Kidney epithelial cell (primary cell): ENCODE data around the gene SGIP1. TPM values are rescaled to one million over a fixed set of nuclear protein-coding genes. Genes with fewer than 3 reads are reported as not detected.

Source experiments
- DNase-seq: peaks from one replicate; pipeline ENCODE4 v3.0.0-alpha.2; 2010; ENCODE audit warnings: low read depth
- H3K27me3 ChIP-seq: 2 replicates; pipeline ENCODE4 v1.6.0; 2011; ENCODE audit warnings: low read length; ENCODE audit not compliant: control insufficient read depth, insufficient read depth
- H3K36me3 ChIP-seq: 2 replicates; pipeline ENCODE4 v1.5.1; 2011; ENCODE audit warnings: low read length; ENCODE audit not compliant: control insufficient read depth, insufficient read depth
- H3K4me3 ChIP-seq: 2 replicates; pipeline ENCODE4 v1.5.1; 2011; ENCODE audit warnings: low read depth, mild to moderate bottlenecking, control low read depth, low read length
- total RNA-seq: library from RNA; depleted of rRNA; stranded (reverse); fragments of >200 nt; gene quantifications from 2 replicates; pipeline ENCODE4 v1.2.3, GENCODE V29; 2015
- TF ChIP-seq, protein P1 (sequence below): IDR thresholded peaks from 2 replicates; pipeline ENCODE4 v1.5.1; 2011; ENCODE audit warnings: mild to moderate bottlenecking, moderate library complexity, low read length, control low read depth, inconsistent platforms; ENCODE audit not compliant: insufficient read depth, poor library complexity, severe bottlenecking

The SGIP1 gene
- total RNA-seq, 1 donor from 2014 or later = 6.9 TPM

DNA sequence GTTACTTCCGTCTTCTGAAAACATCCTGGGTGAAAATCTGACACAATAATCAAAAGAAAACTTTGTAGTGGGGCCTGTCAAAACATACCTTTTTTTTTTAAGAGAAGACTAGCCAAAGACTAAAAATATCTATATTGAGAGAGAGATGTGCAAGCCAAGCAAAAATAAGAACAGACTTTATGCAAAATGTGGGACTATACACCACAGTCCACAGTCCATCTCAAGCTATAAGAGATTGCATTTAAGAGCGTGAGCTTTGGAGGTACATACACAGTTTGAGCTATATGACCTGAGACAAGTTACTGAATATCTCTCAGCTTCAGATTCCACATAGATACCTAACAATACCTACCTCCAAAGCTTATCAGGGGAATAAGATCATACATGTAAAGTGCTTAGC lies 153.4 kb downstream of the SGIP1 start:
- no peaks in the 10 kb centered on the region for H3K27me3 ChIP-seq
- TF ChIP-seq, protein P1, sequence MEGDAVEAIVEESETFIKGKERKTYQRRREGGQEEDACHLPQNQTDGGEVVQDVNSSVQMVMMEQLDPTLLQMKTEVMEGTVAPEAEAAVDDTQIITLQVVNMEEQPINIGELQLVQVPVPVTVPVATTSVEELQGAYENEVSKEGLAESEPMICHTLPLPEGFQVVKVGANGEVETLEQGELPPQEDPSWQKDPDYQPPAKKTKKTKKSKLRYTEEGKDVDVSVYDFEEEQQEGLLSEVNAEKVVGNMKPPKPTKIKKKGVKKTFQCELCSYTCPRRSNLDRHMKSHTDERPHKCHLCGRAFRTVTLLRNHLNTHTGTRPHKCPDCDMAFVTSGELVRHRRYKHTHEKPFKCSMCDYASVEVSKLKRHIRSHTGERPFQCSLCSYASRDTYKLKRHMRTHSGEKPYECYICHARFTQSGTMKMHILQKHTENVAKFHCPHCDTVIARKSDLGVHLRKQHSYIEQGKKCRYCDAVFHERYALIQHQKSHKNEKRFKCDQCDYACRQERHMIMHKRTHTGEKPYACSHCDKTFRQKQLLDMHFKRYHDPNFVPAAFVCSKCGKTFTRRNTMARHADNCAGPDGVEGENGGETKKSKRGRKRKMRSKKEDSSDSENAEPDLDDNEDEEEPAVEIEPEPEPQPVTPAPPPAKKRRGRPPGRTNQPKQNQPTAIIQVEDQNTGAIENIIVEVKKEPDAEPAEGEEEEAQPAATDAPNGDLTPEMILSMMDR = no peak
- H3K4me3 ChIP-seq = no peak overlapping the region

DNA sequence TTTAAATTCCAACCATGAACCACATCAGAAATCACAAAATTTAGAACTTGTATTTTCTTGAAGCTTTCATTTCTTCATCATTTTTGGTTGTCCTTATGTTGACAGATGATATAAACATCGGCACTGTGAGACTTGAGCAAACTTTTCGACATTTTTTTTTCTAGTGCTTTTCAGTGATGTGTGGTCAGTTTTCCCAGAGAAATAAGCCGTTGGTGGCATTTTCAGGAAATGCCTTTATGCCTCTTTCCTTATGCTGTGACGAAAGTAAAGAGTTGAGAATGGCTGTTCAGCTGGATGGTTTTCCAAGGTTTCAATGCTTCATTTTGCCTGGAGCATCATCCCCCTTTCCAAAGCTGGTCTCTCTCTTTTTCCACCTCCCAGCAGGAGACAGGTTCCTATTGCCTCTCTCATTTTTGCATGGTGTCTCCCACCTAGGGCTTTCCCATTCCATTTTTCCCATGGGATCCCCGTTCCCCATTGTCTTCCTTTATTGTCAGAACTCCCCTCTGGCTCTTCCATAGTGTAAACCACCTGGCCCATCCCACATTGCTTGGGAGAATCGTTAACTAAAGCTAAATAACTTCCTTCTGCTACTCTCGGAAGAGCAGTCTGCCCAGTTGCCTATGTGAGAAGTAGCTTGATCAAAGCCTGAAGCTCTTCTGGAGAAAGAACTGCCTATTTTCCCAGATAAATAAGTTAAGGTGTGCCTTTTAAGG lies 156.9 kb downstream of the SGIP1 start:
- H3K36me3 ChIP-seq = no peaks in the 10 kb centered on the region
- TF ChIP-seq, protein P1 = no peak
- no peaks in the 10 kb centered on the region for H3K27me3 ChIP-seq
- H3K4me3 ChIP-seq = no peak overlapping the region
- DNase-seq = no peak

More for the DNA sequence above, 153.4 kb downstream of the SGIP1 start:
- no peaks in the 10 kb centered on the region for H3K36me3 ChIP-seq
- DNase-seq = no peak

DNA sequence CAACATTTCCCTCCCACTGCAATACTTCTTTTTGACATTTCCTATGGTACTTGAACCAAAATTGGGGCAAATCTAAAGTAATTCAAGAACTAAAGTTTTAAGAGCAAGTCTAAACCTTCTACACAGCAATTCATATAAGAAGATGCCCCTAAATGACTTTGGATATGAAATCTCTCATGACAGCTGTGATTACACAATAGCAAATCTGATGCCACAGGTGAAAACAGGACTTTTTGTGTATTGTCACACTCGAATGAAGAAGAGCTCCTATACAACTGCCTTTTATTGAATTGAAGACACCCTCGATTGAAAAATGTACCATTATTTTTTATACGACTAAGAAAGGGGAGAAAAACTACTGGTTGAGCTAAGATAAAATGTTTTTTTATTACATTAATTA lies 158.7 kb downstream of the SGIP1 start:
- TF ChIP-seq, protein P1 = no peak
- DNase-seq = no peak
- Histone ChIP-seq H3K27me3 (no peaks in the 10 kb centered on the region), H3K36me3 (no peaks in the 10 kb centered on the region), H3K4me3 (no peak overlapping the region)

DNA sequence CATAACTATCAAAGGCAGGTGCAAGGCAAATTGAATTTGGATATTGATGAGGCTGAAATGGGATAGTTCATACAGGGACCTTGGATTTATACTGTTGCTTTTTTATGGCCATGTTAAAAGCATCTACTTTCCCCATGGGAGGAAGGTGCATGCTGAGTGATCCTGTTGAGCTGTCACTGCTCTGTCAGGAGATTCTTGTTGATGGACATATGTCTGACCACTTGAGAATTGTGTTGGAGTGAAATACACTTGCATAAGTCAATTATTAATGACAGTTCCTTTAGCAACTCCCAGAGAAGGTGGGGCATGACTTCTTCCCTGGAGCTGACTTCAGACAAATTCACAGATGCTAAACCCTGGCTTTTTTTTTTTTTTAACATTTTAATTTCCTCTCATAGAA lies 159.9 kb downstream of the SGIP1 start:
- H3K27me3 ChIP-seq = no peaks in the 10 kb centered on the region
- no peaks in the 10 kb centered on the region for H3K36me3 ChIP-seq
- TF ChIP-seq, protein P1 = no peak
- DNase-seq = no peak
- no peak overlapping the region for H3K4me3 ChIP-seq

DNA sequence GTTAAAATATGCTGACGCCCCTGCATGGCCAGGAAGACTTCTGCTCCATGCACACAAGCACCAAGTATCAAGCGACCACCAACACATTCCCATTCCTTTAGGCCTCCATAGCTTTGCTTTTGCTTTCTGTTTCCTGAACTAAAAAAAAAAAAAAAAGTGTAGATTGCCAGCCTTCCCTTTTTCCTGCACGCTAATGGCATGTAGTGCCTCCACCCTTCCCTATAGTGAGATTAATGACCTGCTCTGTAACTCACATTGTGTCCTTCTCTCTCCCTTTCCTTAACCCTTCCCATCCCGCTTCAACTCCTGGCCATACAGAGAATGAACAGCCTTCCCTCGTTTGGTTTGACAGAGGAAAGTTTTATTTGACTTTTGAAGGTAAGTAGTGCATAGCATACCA lies 161.2 kb downstream of the SGIP1 start:
- no peak overlapping the region for H3K4me3 ChIP-seq
- H3K36me3 ChIP-seq = no peaks in the 10 kb centered on the region
- no peak for DNase-seq
- TF ChIP-seq, protein P1 = no peak
- H3K27me3 ChIP-seq = no peaks in the 10 kb centered on the region

DNA sequence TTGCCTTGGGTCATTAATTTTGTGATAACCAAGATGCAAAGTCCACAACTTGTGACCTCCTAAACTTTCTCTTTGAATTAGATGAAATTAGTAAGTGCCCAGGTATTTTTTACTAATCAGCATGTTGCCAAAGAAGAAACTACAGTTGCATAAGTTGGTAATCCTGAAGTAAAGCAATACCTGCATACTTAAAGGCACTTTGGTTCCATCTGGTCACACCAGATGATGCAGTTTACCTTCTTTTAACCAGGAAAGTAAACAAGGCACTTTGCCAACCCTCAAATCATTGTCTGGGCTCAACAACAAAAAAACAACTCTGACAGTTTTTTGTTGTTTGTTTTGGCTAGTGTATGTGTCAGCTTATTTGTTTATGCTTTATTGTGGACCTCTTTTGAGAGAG lies 162.8 kb downstream of the SGIP1 start:
- DNase-seq = no peak
- TF ChIP-seq, protein P1 = no peak
- Histone ChIP-seq H3K4me3 (no peak overlapping the region), H3K27me3 (no peaks in the 10 kb centered on the region), H3K36me3 (no peaks in the 10 kb centered on the region)
